LNCaP clone FGC (cell line): ENCODE results near the gene SLC9A3.

Experiments
- DNase-seq: peaks from one replicate; pipeline ENCODE4 v3.0.0-alpha.2; 2011; ENCODE audit warnings: low read depth
- H3K4me3 ChIP-seq: 2 replicates; pipeline ENCODE4 v1.5.1; 2011; ENCODE audit warnings: mild to moderate bottlenecking, low read depth, low read length, control low read depth
- CTCF ChIP-seq: IDR thresholded peaks from 2 replicates; pipeline ENCODE4 v1.5.1; 2012; ENCODE audit warnings: mild to moderate bottlenecking; ENCODE audit not compliant: control insufficient read depth, insufficient read depth; ENCODE audit errors: extremely low read depth

The SLC9A3 gene

GRCh38 chr5:464843-465590 is 59.2 kb downstream of the SLC9A3 start:
- no peak overlapping the region for H3K4me3 ChIP-seq
- no peak for DNase-seq
- no peak for TF ChIP-seq CTCF

GRCh38 chr5:464446-464842 is 59.8 kb downstream of the SLC9A3 start:
- no peak for DNase-seq
- no peak overlapping the region for H3K4me3 ChIP-seq
- no peak for TF ChIP-seq CTCF

- no peak for DNase-seq
- TF ChIP-seq CTCF, result no peak
Observed at GRCh38 chr5:463952-464351, 60.3 kb downstream of the SLC9A3 start.

GRCh38 chr5:463301-463700 is 60.9 kb downstream of the SLC9A3 start:
- DNase-seq, result no peak
- no peak for TF ChIP-seq CTCF

More at GRCh38 chr5:463952-464351, 60.3 kb downstream of the SLC9A3 start:
- H3K4me3 ChIP-seq, result no peak overlapping the region

GRCh38 chr5:462051-462481 is 62.2 kb downstream of the SLC9A3 start:
- TF ChIP-seq CTCF, result no peak
- DNase-seq, result no peak
- H3K4me3 ChIP-seq, result no peak overlapping the region

More at GRCh38 chr5:463301-463700, 60.9 kb downstream of the SLC9A3 start:
- H3K4me3 ChIP-seq, result no peak overlapping the region

- no peak for DNase-seq
- TF ChIP-seq CTCF, result no peak
- H3K4me3 ChIP-seq, result no peak overlapping the region
Observed at GRCh38 chr5:460273-460625, 64.0 kb downstream of the SLC9A3 start.
